CD4-positive, alpha-beta T cell treated with Interleukin-17A for 4 hours (primary cell): ENCODE data around the gene UCN2.

Experiments used
- DNase-seq: peaks from one replicate; pipeline ENCODE4 v3.0.0-alpha.2; 2020; ENCODE audit warnings: mixed read lengths

Gene UCN2

GRCh38 chr3:48588230-48588629 lies 24.6 kb upstream of the UCN2 start:
- no peak for DNase-seq

GRCh38 chr3:48587686-48588085 lies 24.1 kb upstream of the UCN2 start:
- no peak for DNase-seq

- no peak for DNase-seq
Observed at GRCh38 chr3:48585411-48585810, 21.8 kb upstream of the UCN2 start.

- no peak for DNase-seq
Observed at GRCh38 chr3:48584836-48585235, 21.3 kb upstream of the UCN2 start.

GRCh38 chr3:48581621-48582481 lies 18.3 kb upstream of the UCN2 start:
- DNase-seq = no peak

GRCh38 chr3:48576647-48577046 lies 13.1 kb upstream of the UCN2 start:
- no peak for DNase-seq

- no peak for DNase-seq
Observed at GRCh38 chr3:48575366-48575765, 11.8 kb upstream of the UCN2 start.

GRCh38 chr3:48573973-48574585 lies 10.5 kb upstream of the UCN2 start:
- no peak for DNase-seq

- DNase-seq = no peak
Observed at GRCh38 chr3:48572517-48572916, 8.9 kb upstream of the UCN2 start.

- DNase-seq = no peak
Observed at GRCh38 chr3:48571938-48572337, 8.4 kb upstream of the UCN2 start.

- DNase-seq = no peak
Observed at GRCh38 chr3:48569808-48570450, 6.3 kb upstream of the UCN2 start.

- DNase-seq = no peak
Observed at GRCh38 chr3:48569400-48569799, 5.8 kb upstream of the UCN2 start.

- DNase-seq = no peak
Observed at GRCh38 chr3:48568476-48568875, 4.9 kb upstream of the UCN2 start.

GRCh38 chr3:48567500-48567899 lies 3.9 kb upstream of the UCN2 start:
- DNase-seq = no peak

GRCh38 chr3:48567090-48567489 lies 3.5 kb upstream of the UCN2 start:
- no peak for DNase-seq

GRCh38 chr3:48566401-48566760 lies 2.8 kb upstream of the UCN2 start:
- DNase-seq = no peak

GRCh38 chr3:48565591-48566400 lies 2.2 kb upstream of the UCN2 start:
- DNase-seq = no peak

- no peak for DNase-seq
Observed at GRCh38 chr3:48565186-48565585, 1.6 kb upstream of the UCN2 start.

GRCh38 chr3:48564667-48565066 lies 1.1 kb upstream of the UCN2 start:
- no peak for DNase-seq

- peak; percentile 19 for DNase-seq
Observed at GRCh38 chr3:48564022-48564421, 441 bp upstream of the UCN2 start.

- no peak for DNase-seq
Observed at GRCh38 chr3:48562367-48563095, 1.1 kb downstream of the UCN2 start.

GRCh38 chr3:48561045-48561736 lies 2.4 kb downstream of the UCN2 start:
- no peak for DNase-seq
